ENCODE data around the gene MAPK4. TPM values are rescaled to one million over a fixed set of nuclear protein-coding genes. Genes with fewer than 3 reads are reported as not detected.

Gene MAPK4
- total RNA-seq, 1 donor = not detected

GRCh38 chr18:50671376-50671775 is 111.5 kb downstream of the MAPK4 start:
- Histone ChIP-seq H3K79me2 (ENCODE audit: insufficient read depth, low read length) (no peaks in the 10 kb centered on the region), H4K20me1 (ENCODE audit: insufficient read depth, low read length) (no peaks in the 10 kb centered on the region), H3K36me3 (ENCODE audit: insufficient read depth, low read length) (no peaks in the 10 kb centered on the region), H3K27me3 (ENCODE audit: insufficient read depth, low read length) (no peaks in the 10 kb centered on the region), H3K4me2 (ENCODE audit: insufficient read depth, low read length) (no peak overlapping the region), H3K9me3 (ENCODE audit: low read depth, low read length) (no peaks in the 10 kb centered on the region), H3K27ac (ENCODE audit: low read depth, low read length) (no peak overlapping the region), H2AFZ (ENCODE audit: low read length) (no peak overlapping the region), H3K4me3 (ENCODE audit: insufficient read depth, low read length) (no peak overlapping the region), H3K4me1 (ENCODE audit: insufficient read depth, low read length) (no peaks in the 10 kb centered on the region)
- no peak for DNase-seq (ENCODE audit: insufficient read length, low spot score, missing footprints)
- no peak for TF ChIP-seq CTCF (IDR thresholded peaks at IDR 0.05; ENCODE audit: extremely low read depth, low read depth, low read length)

GRCh38 chr18:50674307-50674980 is 114.6 kb downstream of the MAPK4 start:
- H3K4me3 ChIP-seq (ENCODE audit: insufficient read depth, low read length) = no peak overlapping the region
- no peaks in the 10 kb centered on the region for H3K36me3 ChIP-seq (ENCODE audit: insufficient read depth, low read length)
- no peaks in the 10 kb centered on the region for H3K27me3 ChIP-seq (ENCODE audit: insufficient read depth, low read length)
- DNase-seq (ENCODE audit: insufficient read length, low spot score, missing footprints) = no peak
- H4K20me1 ChIP-seq (ENCODE audit: insufficient read depth, low read length) = no peaks in the 10 kb centered on the region
- TF ChIP-seq CTCF (IDR thresholded peaks at IDR 0.05; ENCODE audit: extremely low read depth, low read depth, low read length) = no peak
- H3K4me2 ChIP-seq (ENCODE audit: insufficient read depth, low read length) = no peak overlapping the region
- H3K9me3 ChIP-seq (ENCODE audit: low read depth, low read length) = no peaks in the 10 kb centered on the region
- H3K4me1 ChIP-seq (ENCODE audit: insufficient read depth, low read length) = no peaks in the 10 kb centered on the region
- no peak overlapping the region for H3K27ac ChIP-seq (ENCODE audit: low read depth, low read length)
- H2AFZ ChIP-seq (ENCODE audit: low read length) = no peak overlapping the region
- H3K79me2 ChIP-seq (ENCODE audit: insufficient read depth, low read length) = no peaks in the 10 kb centered on the region

DNA sequence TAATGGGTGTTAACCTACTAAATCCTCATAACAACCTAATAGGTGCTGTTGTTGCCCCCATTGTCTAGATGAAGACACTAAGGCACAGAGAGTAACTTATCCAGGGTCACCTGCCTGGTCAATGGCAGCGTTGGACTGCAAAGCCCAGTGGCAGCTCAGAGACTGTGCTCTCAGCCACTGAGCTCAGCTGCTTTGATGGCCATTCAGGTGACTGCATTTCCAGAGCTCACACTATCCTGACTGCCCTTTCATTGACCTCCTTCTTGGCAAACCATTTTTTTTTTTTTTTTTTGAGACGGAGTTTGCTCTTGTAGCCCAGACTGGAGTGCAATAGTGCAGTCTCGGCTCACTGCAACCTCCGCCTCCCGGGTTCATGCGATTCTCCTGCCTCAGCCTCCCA is 115.2 kb downstream of the MAPK4 start:
- no peaks in the 10 kb centered on the region for H3K36me3 ChIP-seq (ENCODE audit: insufficient read depth, low read length)
- no peak overlapping the region for H3K27ac ChIP-seq (ENCODE audit: low read depth, low read length)
- no peaks in the 10 kb centered on the region for H3K9me3 ChIP-seq (ENCODE audit: low read depth, low read length)
- H3K4me3 ChIP-seq (ENCODE audit: insufficient read depth, low read length) = no peak overlapping the region
- no peaks in the 10 kb centered on the region for H3K27me3 ChIP-seq (ENCODE audit: insufficient read depth, low read length)
- no peaks in the 10 kb centered on the region for H4K20me1 ChIP-seq (ENCODE audit: insufficient read depth, low read length)
- no peak for DNase-seq (ENCODE audit: insufficient read length, low spot score, missing footprints)
- H2AFZ ChIP-seq (ENCODE audit: low read length) = no peak overlapping the region
- H3K79me2 ChIP-seq (ENCODE audit: insufficient read depth, low read length) = no peaks in the 10 kb centered on the region
- TF ChIP-seq CTCF (IDR thresholded peaks at IDR 0.05; ENCODE audit: extremely low read depth, low read depth, low read length) = no peak
- H3K4me2 ChIP-seq (ENCODE audit: insufficient read depth, low read length) = no peak overlapping the region
- H3K4me1 ChIP-seq (ENCODE audit: insufficient read depth, low read length) = no peaks in the 10 kb centered on the region

GRCh38 chr18:50678651-50679050 is 118.8 kb downstream of the MAPK4 start:
- Histone ChIP-seq H3K9me3 (ENCODE audit: low read depth, low read length) (no peaks in the 10 kb centered on the region), H4K20me1 (ENCODE audit: insufficient read depth, low read length) (no peaks in the 10 kb centered on the region), H3K27ac (ENCODE audit: low read depth, low read length) (no peak overlapping the region), H3K4me3 (ENCODE audit: insufficient read depth, low read length) (no peak overlapping the region), H3K36me3 (ENCODE audit: insufficient read depth, low read length) (no peaks in the 10 kb centered on the region), H2AFZ (ENCODE audit: low read length) (no peak overlapping the region), H3K27me3 (ENCODE audit: insufficient read depth, low read length) (no peaks in the 10 kb centered on the region), H3K4me2 (ENCODE audit: insufficient read depth, low read length) (no peak overlapping the region), H3K79me2 (ENCODE audit: insufficient read depth, low read length) (no peaks in the 10 kb centered on the region), H3K4me1 (ENCODE audit: insufficient read depth, low read length) (no peaks in the 10 kb centered on the region)
- no peak for TF ChIP-seq CTCF (IDR thresholded peaks at IDR 0.05; ENCODE audit: extremely low read depth, low read depth, low read length)
- DNase-seq (ENCODE audit: insufficient read length, low spot score, missing footprints) = no peak

Data from osteoblast (primary cell).